WERI-Rb-1 (cell line): Measurements from ENCODE around the gene CAMKMT.

Experiments used
- DNase-seq: peaks from one replicate; pipeline ENCODE4 v3.0.0-alpha.2; 2020
- H3K27ac ChIP-seq: fragments of 250-450 bp; sonication (Bioruptor Pico); 2 replicates; pipeline ENCODE4 v1.5.1; 2020; ENCODE audit warnings: mild to moderate bottlenecking, moderate library complexity
- H3K27me3 ChIP-seq: fragments of 250-450 bp; sonication (Bioruptor Pico); 2 replicates; pipeline ENCODE4 v1.5.1; 2021; ENCODE audit warnings: mild to moderate bottlenecking, low read depth, moderate library complexity; ENCODE audit not compliant: insufficient read depth, severe bottlenecking
- H3K36me3 ChIP-seq: fragments of 250-450 bp; sonication (Bioruptor Pico); 2 replicates; pipeline ENCODE4 v1.5.1; 2020; ENCODE audit warnings: mild to moderate bottlenecking, moderate library complexity
- H3K4me3 ChIP-seq: 2 replicates; pipeline ENCODE4 v1.5.1; 2011; ENCODE audit warnings: low read depth, mild to moderate bottlenecking, control low read depth, low read length
- H3K9me3 ChIP-seq: fragments of 250-450 bp; sonication (Bioruptor Pico); 2 replicates; pipeline ENCODE4 v1.5.1; 2021; ENCODE audit warnings: mild to moderate bottlenecking, moderate library complexity; ENCODE audit not compliant: severe bottlenecking
- TF ChIP-seq, protein P1 (sequence below): IDR thresholded peaks from 2 replicates; pipeline ENCODE4 v1.5.1; 2011; ENCODE audit warnings: low read depth, mild to moderate bottlenecking, control low read depth, inconsistent platforms, low read length

CAMKMT gene

GRCh38 chr2:44752761-44753160, 391.0 kb downstream of the CAMKMT start:
- no peaks in the 10 kb centered on the region for H3K9me3 ChIP-seq
- TF ChIP-seq, protein P1, sequence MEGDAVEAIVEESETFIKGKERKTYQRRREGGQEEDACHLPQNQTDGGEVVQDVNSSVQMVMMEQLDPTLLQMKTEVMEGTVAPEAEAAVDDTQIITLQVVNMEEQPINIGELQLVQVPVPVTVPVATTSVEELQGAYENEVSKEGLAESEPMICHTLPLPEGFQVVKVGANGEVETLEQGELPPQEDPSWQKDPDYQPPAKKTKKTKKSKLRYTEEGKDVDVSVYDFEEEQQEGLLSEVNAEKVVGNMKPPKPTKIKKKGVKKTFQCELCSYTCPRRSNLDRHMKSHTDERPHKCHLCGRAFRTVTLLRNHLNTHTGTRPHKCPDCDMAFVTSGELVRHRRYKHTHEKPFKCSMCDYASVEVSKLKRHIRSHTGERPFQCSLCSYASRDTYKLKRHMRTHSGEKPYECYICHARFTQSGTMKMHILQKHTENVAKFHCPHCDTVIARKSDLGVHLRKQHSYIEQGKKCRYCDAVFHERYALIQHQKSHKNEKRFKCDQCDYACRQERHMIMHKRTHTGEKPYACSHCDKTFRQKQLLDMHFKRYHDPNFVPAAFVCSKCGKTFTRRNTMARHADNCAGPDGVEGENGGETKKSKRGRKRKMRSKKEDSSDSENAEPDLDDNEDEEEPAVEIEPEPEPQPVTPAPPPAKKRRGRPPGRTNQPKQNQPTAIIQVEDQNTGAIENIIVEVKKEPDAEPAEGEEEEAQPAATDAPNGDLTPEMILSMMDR: no peak
- H3K27ac ChIP-seq: no peak overlapping the region
- H3K36me3 ChIP-seq: no peaks in the 10 kb centered on the region
- H3K4me3 ChIP-seq: no peak overlapping the region
- H3K27me3 ChIP-seq: no peaks in the 10 kb centered on the region
- no peak for DNase-seq

DNA sequence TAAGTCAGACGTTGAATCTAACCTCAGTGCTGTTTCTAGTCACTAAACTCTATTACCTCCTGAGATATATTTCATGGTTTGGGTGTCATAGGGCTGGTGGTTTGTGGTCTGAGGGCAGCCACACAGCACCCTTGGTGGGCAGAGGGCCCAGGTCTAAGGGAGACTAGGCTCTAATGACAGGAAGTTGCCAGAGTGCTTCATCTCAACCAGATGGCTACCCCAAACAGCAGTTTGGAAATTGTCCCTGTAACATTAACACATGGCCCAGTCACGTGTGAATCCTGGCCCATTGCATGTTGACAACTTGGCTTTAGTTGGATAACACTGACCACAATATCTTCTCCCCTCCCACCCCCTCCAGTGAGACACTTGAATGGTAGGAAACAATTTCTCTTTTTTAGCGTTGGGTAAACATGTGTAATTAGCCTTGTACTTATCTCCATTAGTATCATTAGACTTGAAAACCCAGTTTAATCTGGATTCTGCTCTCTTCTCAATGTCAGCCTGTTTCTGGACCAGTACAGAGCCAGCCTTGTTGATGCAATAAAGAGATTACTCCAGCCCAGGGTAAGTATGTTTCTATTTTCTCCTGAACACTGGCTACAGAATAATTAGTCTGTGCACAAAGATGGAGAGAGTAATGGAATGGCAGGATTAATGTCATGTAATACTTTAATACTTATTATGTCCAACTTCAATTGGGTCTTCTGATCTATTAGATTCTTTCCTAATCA, 392.0 kb downstream of the CAMKMT start:
- H3K9me3 ChIP-seq: no peaks in the 10 kb centered on the region
- no peaks in the 10 kb centered on the region for H3K36me3 ChIP-seq
- no peak overlapping the region for H3K4me3 ChIP-seq
- no peaks in the 10 kb centered on the region for H3K27me3 ChIP-seq
- peak; percentile 39 for DNase-seq
- TF ChIP-seq, protein P1: no peak
- no peak overlapping the region for H3K27ac ChIP-seq

DNA sequence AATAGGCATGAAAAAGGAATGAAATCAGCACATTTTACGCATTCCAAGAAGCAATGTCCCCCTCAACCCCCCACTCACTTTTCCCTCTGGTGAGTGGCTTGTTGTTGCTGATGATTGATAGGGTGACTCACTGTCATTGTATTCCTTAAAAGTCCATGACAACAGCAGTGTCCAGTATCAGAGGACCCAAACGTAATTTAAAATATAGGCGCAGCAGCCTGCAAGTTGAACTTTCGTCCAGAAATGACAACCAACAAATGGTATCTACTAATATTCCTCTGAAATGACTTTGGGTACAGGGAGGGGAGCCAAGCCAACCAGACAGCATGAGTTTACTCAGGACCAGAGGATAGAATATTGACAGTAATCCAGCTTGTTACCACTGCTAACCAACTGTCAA, 396.8 kb downstream of the CAMKMT start:
- H3K36me3 ChIP-seq: no peaks in the 10 kb centered on the region
- H3K4me3 ChIP-seq: no peak overlapping the region
- no peaks in the 10 kb centered on the region for H3K9me3 ChIP-seq
- no peak for DNase-seq
- TF ChIP-seq, protein P1: no peak
- H3K27ac ChIP-seq: no peak overlapping the region
- no peaks in the 10 kb centered on the region for H3K27me3 ChIP-seq

- DNase-seq: no peak
- Histone ChIP-seq H3K4me3 (no peak overlapping the region), H3K27me3 (no peaks in the 10 kb centered on the region), H3K36me3 (no peaks in the 10 kb centered on the region), H3K9me3 (no peaks in the 10 kb centered on the region), H3K27ac (no peak overlapping the region)
- TF ChIP-seq, protein P1: no peak
Measured at GRCh38 chr2:44759823-44760222, 398.1 kb downstream of the CAMKMT start.

- TF ChIP-seq, protein P1: no peak
- H3K4me3 ChIP-seq: no peak overlapping the region
- H3K9me3 ChIP-seq: no peaks in the 10 kb centered on the region
- H3K36me3 ChIP-seq: no peaks in the 10 kb centered on the region
- no peak for DNase-seq
- no peaks in the 10 kb centered on the region for H3K27me3 ChIP-seq
- no peak overlapping the region for H3K27ac ChIP-seq
Measured at GRCh38 chr2:44763275-44763782, 401.6 kb downstream of the CAMKMT start.
